Left lobe of liver (tissue), 2 donors: Measurements from ENCODE around the gene PTMS. TPM values are rescaled to one million over a fixed set of nuclear protein-coding genes. Genes with fewer than 3 reads are reported as not detected.
A peak's percentile ranks its signal among the peaks of the same experiment; 100 is the strongest.

Source experiments
- ATAC-seq: fragments of 200-7000 bp; cut with Tn5 transposase; one replicate; pipeline ENCODE4 v1.9.1; 2020; ENCODE audit warnings: mild to moderate bottlenecking, moderate library complexity
- DNase-seq: peaks from one replicate; pipeline ENCODE4 v3.0.0-alpha.2; 2020; ENCODE audit warnings: low spot score
- total RNA-seq: library from RNA; stranded (reverse); gene quantifications from one replicate; pipeline ENCODE4 v1.2.1, GENCODE V29; 2021
- donor health status: DM: no; HTN: no; CAD: no; lungs with moderate emphysema.
- donor health status: DM: no; HTN: yes; CAD: no.

The PTMS gene
- total RNA-seq, 1 donor from 2014 or later = 406 TPM

GRCh38 chr12:6786416-6787094 lies 20.4 kb downstream of the PTMS start:
- DNase-seq (no peak), ATAC-seq (no peak)

- DNase-seq = no peak
- ATAC-seq = no peak
Observed at GRCh38 chr12:6787309-6787708, 21.1 kb downstream of the PTMS start.

DNA sequence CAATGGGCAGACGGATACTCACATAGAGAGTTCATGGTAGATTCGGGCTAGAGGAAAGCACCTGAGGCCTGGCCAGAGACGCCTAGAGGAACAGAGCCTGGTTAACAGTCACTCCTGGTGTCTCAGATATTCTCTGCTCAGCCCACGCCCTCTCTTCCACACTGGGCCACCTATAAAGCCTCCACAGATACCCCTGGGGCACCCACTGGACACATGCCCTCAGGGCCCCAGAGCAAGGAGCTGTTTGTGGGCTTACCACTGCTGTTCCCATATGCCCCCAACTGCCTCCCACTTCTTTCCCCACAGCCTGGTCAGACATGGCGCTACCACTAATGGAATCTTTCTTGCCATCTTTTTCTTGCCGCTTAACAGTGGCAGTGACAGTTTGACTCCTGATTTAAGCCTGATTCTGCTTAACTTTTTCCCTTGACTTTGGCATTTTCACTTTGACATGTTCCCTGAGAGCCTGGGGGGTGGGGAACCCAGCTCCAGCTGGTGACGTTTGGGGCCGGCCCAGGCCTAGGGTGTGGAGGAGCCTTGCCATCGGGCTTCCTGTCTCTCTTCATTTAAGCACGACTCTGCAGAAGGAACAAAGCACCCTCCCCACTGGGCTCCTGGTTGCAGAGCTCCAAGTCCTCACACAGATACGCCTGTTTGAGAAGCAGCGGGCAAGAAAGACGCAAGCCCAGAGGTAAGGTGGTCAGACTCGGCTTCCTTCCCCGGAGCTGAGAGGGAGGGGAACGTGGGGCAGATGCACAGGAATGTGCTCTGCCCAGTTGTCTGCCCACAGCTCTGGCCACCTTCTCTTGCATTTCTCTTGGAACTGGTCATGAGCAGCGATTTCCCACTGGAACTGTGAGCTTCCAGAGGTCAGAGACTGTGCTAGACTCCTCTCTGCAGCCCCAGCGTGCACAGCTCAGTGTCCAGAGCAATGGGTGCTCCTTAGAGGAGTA lies 23.1 kb downstream of the PTMS start, which contains the start of gene CD4:
Gene CD4 (plus strand): TSS at position 557 of the 953 bp plus-strand sequence. CDS start 10,611 bp downstream, outside the sequence.
- DNase-seq (no peak), ATAC-seq (peak; percentile 78)

GRCh38 chr12:6790496-6791150 lies 24.5 kb downstream of the PTMS start:
- DNase-seq (no peak), ATAC-seq (peak; percentile 21)

- ATAC-seq = no peak
- DNase-seq = no peak
Observed at GRCh38 chr12:6791931-6792520, 25.9 kb downstream of the PTMS start.

GRCh38 chr12:6792522-6793201 lies 26.5 kb downstream of the PTMS start:
- DNase-seq (no peak), ATAC-seq (peak; percentile 50)

GRCh38 chr12:6795088-6795487 lies 28.9 kb downstream of the PTMS start:
- DNase-seq = no peak
- no peak for ATAC-seq

GRCh38 chr12:6796576-6796975 lies 30.4 kb downstream of the PTMS start:
- peak; percentile 37 for ATAC-seq
- DNase-seq = no peak

- ATAC-seq (no peak), DNase-seq (no peak)
Observed at GRCh38 chr12:6799147-6799546, 33.0 kb downstream of the PTMS start.

DNA sequence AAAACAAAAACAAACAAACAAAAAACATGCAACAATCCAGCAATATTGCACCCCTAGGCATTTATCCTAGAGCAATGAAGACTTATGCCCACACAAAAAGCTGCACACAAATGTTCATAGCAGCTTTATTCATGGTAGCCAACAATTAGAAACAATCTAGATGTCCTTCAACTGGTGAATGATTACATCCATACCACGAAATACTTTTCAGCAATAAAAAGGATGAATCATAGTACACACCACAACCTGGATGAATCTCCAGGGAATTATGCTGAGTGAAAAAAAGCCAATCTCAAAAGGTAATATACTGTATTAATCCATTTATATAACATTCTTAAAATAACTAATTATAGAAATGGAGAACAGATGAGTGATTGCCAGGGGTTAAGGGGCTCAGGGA lies 41.0 kb downstream of the PTMS start:
- DNase-seq = no peak
- no peak for ATAC-seq

GRCh38 chr12:6809056-6809455 lies 42.9 kb downstream of the PTMS start:
- ATAC-seq (no peak), DNase-seq (no peak)

DNA sequence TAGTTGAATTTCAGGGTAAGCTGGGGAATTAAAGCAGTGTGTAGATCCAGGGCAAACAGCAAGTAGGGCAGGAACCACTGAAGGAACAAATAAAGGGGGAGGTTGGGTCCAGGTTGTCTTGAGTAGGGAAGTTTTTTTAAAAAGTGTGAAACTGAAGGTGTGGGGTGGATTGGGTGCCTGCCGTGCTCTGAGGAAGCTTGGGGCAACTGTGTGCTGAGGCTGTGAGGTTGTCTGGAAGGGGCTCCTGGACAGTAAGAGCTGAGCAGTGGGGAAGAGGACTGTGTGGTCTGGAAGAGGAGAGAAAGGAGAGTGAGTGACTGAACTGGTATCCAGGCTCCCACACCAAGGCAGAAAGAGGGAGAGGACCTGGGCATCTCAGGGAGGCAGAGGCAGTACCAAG lies 44.6 kb downstream of the PTMS start:
- ATAC-seq (no peak), DNase-seq (no peak)

DNA sequence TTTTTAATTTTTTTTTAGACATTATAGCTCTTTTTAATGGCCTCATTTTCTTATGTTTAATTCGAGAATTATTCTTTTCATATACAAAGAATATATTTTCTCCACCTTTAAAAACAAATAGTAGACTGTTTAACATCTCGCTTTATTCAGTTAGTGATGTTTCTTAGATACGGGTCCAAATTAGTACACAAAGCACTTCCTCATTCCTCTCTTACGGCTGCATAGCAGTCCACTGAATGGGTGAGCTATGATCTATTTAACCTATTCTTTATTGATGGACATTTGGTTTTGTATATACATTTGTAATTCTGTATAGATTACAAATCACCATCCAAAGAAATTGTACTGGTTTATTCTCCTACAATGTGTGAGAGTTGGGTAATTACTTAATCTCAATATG lies 47.2 kb downstream of the PTMS start:
- ATAC-seq = no peak
- DNase-seq = no peak

- ATAC-seq (no peak), DNase-seq (no peak)
Observed at GRCh38 chr12:6816598-6816997, 50.4 kb downstream of the PTMS start.

- ATAC-seq (no peak), DNase-seq (no peak)
Observed at GRCh38 chr12:6817098-6817497, 50.9 kb downstream of the PTMS start.

DNA sequence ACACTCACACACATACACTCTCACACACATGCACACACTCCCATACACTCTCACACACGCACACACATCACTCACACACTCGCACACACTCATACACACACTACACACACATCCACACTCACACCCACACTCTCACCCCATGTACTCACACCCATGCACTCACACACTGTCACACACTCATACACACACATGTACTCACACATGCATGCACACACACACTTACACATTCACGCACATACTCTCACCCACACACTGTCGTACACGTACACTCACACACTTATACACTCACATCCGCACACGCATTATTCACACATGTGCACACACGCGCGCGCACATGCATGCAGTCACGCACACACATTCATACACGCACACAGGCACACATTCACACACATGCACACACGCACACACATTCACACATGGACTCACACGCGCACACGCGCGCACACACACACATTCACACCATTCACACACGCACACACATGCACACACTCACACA lies 51.5 kb downstream of the PTMS start:
- DNase-seq = no peak
- ATAC-seq = no peak

DNA sequence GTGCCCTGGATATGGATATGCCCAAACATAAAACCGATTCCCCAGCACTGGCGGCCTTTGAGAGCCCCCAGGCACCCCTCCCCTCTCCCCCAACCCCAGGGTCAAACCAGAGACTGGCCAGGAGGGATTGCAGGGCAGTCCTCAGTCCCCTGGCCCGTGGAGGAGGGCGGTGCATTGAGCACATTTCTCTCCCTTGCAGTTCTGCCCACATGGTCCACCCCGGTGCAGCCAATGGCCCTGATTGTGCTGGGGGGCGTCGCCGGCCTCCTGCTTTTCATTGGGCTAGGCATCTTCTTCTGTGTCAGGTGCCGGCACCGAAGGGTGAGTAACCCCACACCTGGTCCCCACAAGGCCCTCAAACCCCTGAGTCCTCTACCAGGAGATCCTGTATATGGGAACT lies 52.1 kb downstream of the PTMS start:
- ATAC-seq (peak; percentile 71), DNase-seq (peak; percentile 66)

DNA sequence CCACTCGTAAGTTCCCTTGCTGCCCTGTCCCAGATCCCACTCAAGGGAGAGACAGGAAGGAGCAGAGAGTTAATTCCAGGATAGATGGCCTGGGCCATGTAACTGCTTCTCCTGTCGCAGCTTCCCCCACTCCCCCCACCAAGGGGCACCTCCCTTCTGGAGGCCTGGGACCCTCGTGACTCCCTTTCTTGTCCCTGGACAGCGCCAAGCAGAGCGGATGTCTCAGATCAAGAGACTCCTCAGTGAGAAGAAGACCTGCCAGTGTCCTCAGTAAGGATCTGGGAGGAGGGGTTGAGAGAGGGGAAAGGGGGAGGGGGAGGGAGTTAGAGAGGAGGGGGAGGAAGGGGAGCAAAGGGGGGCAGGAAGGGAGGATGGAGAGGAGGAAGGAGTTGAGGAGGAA lies 52.5 kb downstream of the PTMS start:
- no peak for DNase-seq
- no peak for ATAC-seq

GRCh38 chr12:6819106-6820030 lies 53.2 kb downstream of the PTMS start:
- ATAC-seq = no peak

More at GRCh38 chr12:6819106-6820030, 53.2 kb downstream of the PTMS start:
- no peak for DNase-seq
